Measurements from ENCODE around the gene PFKM.
A peak's percentile ranks its signal among the peaks of the same experiment; 100 is the strongest.
"Not testable (repeated sequence)": the region's sequence is repeated elsewhere in the genome, so short reads cannot be mapped to it uniquely, and the experiment has no call there.

PFKM gene

GRCh38 chr12:48119078-48119833 is at the start of gene PFKM:
PFKM (plus strand) TSS chr12:48119364; CDS start chr12:48122775, 3,411 bp downstream.
- peak; percentile 84 for DNase-seq

GRCh38 chr12:48070033-48070432 is 49.1 kb upstream of the PFKM start:
- DNase-seq, result no peak

GRCh38 chr12:48070731-48071130 is 48.4 kb upstream of the PFKM start:
- DNase-seq, result no peak

- DNase-seq, result no peak
These were observed 47.4 kb upstream of the PFKM start for GRCh38 chr12:48071808-48072207.

GRCh38 chr12:48072266-48072665 is 46.9 kb upstream of the PFKM start:
- no peak for DNase-seq

GRCh38 chr12:48074266-48074665 is 44.9 kb upstream of the PFKM start:
- no peak for DNase-seq

- no peak for DNase-seq
These were observed 43.3 kb upstream of the PFKM start for GRCh38 chr12:48075832-48076231.

GRCh38 chr12:48077111-48077510 is 42.1 kb upstream of the PFKM start:
- DNase-seq, result no peak

GRCh38 chr12:48078901-48079300 is 40.3 kb upstream of the PFKM start:
- DNase-seq, result peak; percentile 70

- no peak for DNase-seq
These were observed 38.9 kb upstream of the PFKM start for GRCh38 chr12:48080285-48080684.

- DNase-seq, result no peak
These were observed 38.3 kb upstream of the PFKM start for GRCh38 chr12:48080821-48081220.

- DNase-seq, result no peak
These were observed 35.1 kb upstream of the PFKM start for GRCh38 chr12:48084066-48084465.

- no peak for DNase-seq
These were observed 34.2 kb upstream of the PFKM start for GRCh38 chr12:48084841-48085460.

GRCh38 chr12:48086327-48086726 is 32.8 kb upstream of the PFKM start:
- no peak for DNase-seq

- no peak for DNase-seq
These were observed 26.6 kb upstream of the PFKM start for GRCh38 chr12:48092611-48093010.

GRCh38 chr12:48104531-48104930 is 14.6 kb upstream of the PFKM start:
- no peak for DNase-seq

- peak; percentile 7 for DNase-seq
These were observed 13.8 kb upstream of the PFKM start for GRCh38 chr12:48105321-48105866.

GRCh38 chr12:48105867-48106680 is 13.1 kb upstream of the PFKM start, which contains the start of gene SENP1:
SENP1 (minus strand) TSS chr12:48106079; CDS start chr12:48101472, 4,607 bp downstream.
- peak; percentile 91 for DNase-seq

- no peak for DNase-seq
These were observed 12.2 kb upstream of the PFKM start for GRCh38 chr12:48106681-48107613.

GRCh38 chr12:48109424-48109823 is 9.7 kb upstream of the PFKM start:
- DNase-seq, result no peak

GRCh38 chr12:48110691-48111311 is 8.4 kb upstream of the PFKM start:
- DNase-seq, result no peak

GRCh38 chr12:48111312-48111693 is 7.9 kb upstream of the PFKM start:
- DNase-seq, result not testable (repeated sequence)
